SW 1271 (cell line): ENCODE data around the gene CXorf65.

Experiments
- DNase-seq, 2 experiments: peaks; one replicate each; lab custom pipeline; 2025; lab: John Stamatoyannopoulos, UW

The CXorf65 gene

GRCh38 chrX:71106427-71106826 is at the start of gene CXorf65:
TSS of gene CXorf65 (minus strand) at chrX:71106740. CDS start at chrX:71106556, 184 bp downstream.
- no peak for DNase-seq

- DNase-seq = no peak
These were observed 48.1 kb upstream of the CXorf65 start for GRCh38 chrX:71154641-71155040.

- DNase-seq = no peak
These were observed 47.7 kb upstream of the CXorf65 start for GRCh38 chrX:71154196-71154595.

GRCh38 chrX:71151366-71151765 is 44.8 kb upstream of the CXorf65 start:
- DNase-seq = no peak

- no peak for DNase-seq
These were observed 41.7 kb upstream of the CXorf65 start for GRCh38 chrX:71148278-71148663.

- no peak for DNase-seq
These were observed 41.1 kb upstream of the CXorf65 start for GRCh38 chrX:71147496-71148277.

- no peak for DNase-seq
These were observed 38.1 kb upstream of the CXorf65 start, which contains the start of gene NLGN3 for GRCh38 chrX:71144651-71145050. TSS of gene NLGN3 (plus strand) at chrX:71144841. CDS start at chrX:71147750, 2,909 bp downstream.

- DNase-seq = no peak
These were observed 37.0 kb upstream of the CXorf65 start for GRCh38 chrX:71143508-71143907.

- no peak for DNase-seq
These were observed 33.9 kb upstream of the CXorf65 start for GRCh38 chrX:71140440-71140839.

GRCh38 chrX:71131510-71131909 is 25.0 kb upstream of the CXorf65 start:
- no peak for DNase-seq

GRCh38 chrX:71128915-71129765 is 22.6 kb upstream of the CXorf65 start:
- DNase-seq = peak in 1 of 2 experiments; percentile 3

- no peak for DNase-seq
These were observed 21.8 kb upstream of the CXorf65 start for GRCh38 chrX:71128166-71128833.

GRCh38 chrX:71118985-71119535 is 12.5 kb upstream of the CXorf65 start:
- DNase-seq = no peak

- peak; percentile 19 to 71 for DNase-seq
These were observed 11.8 kb upstream of the CXorf65 start, which contains the start of gene MED12 for GRCh38 chrX:71118032-71118984. TSS of gene MED12 (plus strand) at chrX:71118596. CDS start at chrX:71118755, 159 bp downstream.

- DNase-seq = no peak
These were observed 10.8 kb upstream of the CXorf65 start for GRCh38 chrX:71117358-71117757.

- DNase-seq = no peak
These were observed 5.4 kb upstream of the CXorf65 start for GRCh38 chrX:71111921-71112431.

- DNase-seq = no peak
These were observed 4.8 kb upstream of the CXorf65 start, which contains the start of gene IL2RG for GRCh38 chrX:71111141-71111843. TSS of gene IL2RG (minus strand) at chrX:71111577. CDS start at chrX:71111539, 38 bp downstream.

GRCh38 chrX:71109051-71109450 is 2.5 kb upstream of the CXorf65 start:
- no peak for DNase-seq

- no peak for DNase-seq
These were observed 1.3 kb upstream of the CXorf65 start for GRCh38 chrX:71107762-71108360.
